Liver (tissue), 9 donors: ENCODE data around the gene KCNK17. TPM values are rescaled to one million over a fixed set of nuclear protein-coding genes. Genes with fewer than 3 reads are reported as not detected.

Source experiments
- DNase-seq: peaks from one replicate; pipeline ENCODE4 v3.0.0-alpha.2; 2017; ENCODE audit warnings: low spot score
- H3K27ac ChIP-seq, 2 donors: one replicate each; pipeline ENCODE4 v1.7.0; 2013; ENCODE audit warnings: inconsistent platforms in 2 of 2, low read length in 2 of 2, control low read depth in 1 of 2, low read depth in 1 of 2, mild to moderate bottlenecking in 1 of 2
- H3K27me3 ChIP-seq, 4 donors: one replicate each; pipeline versions ENCODE4 v1.6.1 to v1.7.0; 2013; ENCODE audit warnings: low read length in 3 of 4, inconsistent platforms in 1 of 4, mild to moderate bottlenecking in 1 of 4, moderate library complexity in 1 of 4; ENCODE audit not compliant: control insufficient read depth in 4 of 4, insufficient read depth in 4 of 4
- H3K36me3 ChIP-seq, 4 donors: one replicate each; pipeline versions ENCODE4 v1.6.1 to v1.7.0; 2013; ENCODE audit warnings: low read length in 3 of 4, mild to moderate bottlenecking in 3 of 4, low read depth in 1 of 4, moderate library complexity in 1 of 4; ENCODE audit not compliant: control insufficient read depth in 4 of 4, insufficient read depth in 3 of 4
- H3K4me1 ChIP-seq, 4 donors: one replicate each; pipeline versions ENCODE4 v1.6.1 to v1.7.0; 2013; ENCODE audit warnings: low read length in 3 of 4, mild to moderate bottlenecking in 3 of 4, moderate library complexity in 1 of 4; ENCODE audit not compliant: control insufficient read depth in 4 of 4, insufficient read depth in 4 of 4
- H3K4me3 ChIP-seq, 3 donors: one replicate each; pipeline versions ENCODE4 v1.6.1 to v1.7.0; 2013; ENCODE audit warnings: low read length in 3 of 3, control low read depth in 1 of 3, low read depth in 1 of 3, mild to moderate bottlenecking in 1 of 3
- H3K9ac ChIP-seq, 2 donors: one replicate each; pipeline ENCODE4 v1.7.0; 2013; ENCODE audit warnings: low read length in 2 of 2, mild to moderate bottlenecking in 2 of 2, moderate library complexity in 2 of 2, control low read depth in 1 of 2, low read depth in 1 of 2
- H3K9me3 ChIP-seq, 4 donors: one replicate each; pipeline versions ENCODE4 v1.6.1 to v1.7.0; 2013; ENCODE audit warnings: low read length in 3 of 4; ENCODE audit not compliant: control insufficient read depth in 4 of 4
- CTCF ChIP-seq: fragments of 150-350 bp; IDR thresholded peaks from 2 replicates; pipeline ENCODE4 v1.5.1; 2017; ENCODE audit warnings: improper control_type of control experiment, low read depth, low read length; ENCODE audit not compliant: missing input control
- EGR1 ChIP-seq, 2 donors: IDR thresholded peaks; 2 replicates each; pipeline ENCODE4 v1.6.1; 2016 to 2018; ENCODE audit warnings: antibody characterized with exemption in 2 of 2, low read depth in 2 of 2
- FOXA1 ChIP-seq: IDR thresholded peaks from 2 replicates; pipeline ENCODE4 v1.6.1; 2016; ENCODE audit warnings: antibody characterized with exemption
- FOXA2 ChIP-seq: IDR thresholded peaks from 2 replicates; pipeline ENCODE4 v1.6.1; 2016; ENCODE audit warnings: antibody characterized with exemption
- GABPA ChIP-seq, 2 donors: IDR thresholded peaks in 1 of 2; conservative IDR thresholded peaks in 1 of 2; 2 replicates each; pipeline ENCODE4 v1.6.1; 2016; ENCODE audit warnings: antibody characterized with exemption in 2 of 2, mild to moderate bottlenecking in 1 of 2, moderate library complexity in 1 of 2
- HNF4A ChIP-seq, 2 donors: conservative IDR thresholded peaks; 2 replicates each; pipeline ENCODE4 v1.6.1; 2016; ENCODE audit warnings: antibody characterized with exemption in 2 of 2, mild to moderate bottlenecking in 2 of 2
- HNF4G ChIP-seq: IDR thresholded peaks from 2 replicates; pipeline ENCODE4 v1.6.1; 2016; ENCODE audit warnings: antibody characterized with exemption
- JUND ChIP-seq, 2 donors: IDR thresholded peaks; 2 replicates each; pipeline ENCODE4 v1.6.1; 2016; ENCODE audit warnings: antibody characterized with exemption in 2 of 2
- MAX ChIP-seq: IDR thresholded peaks from 2 replicates; pipeline ENCODE4 v1.6.1; 2016; ENCODE audit warnings: antibody characterized with exemption
- NR2F2 ChIP-seq: IDR thresholded peaks from 2 replicates; pipeline ENCODE4 v1.6.1; 2016; ENCODE audit warnings: antibody characterized with exemption
- RAD21 ChIP-seq, 2 donors: IDR thresholded peaks; 2 replicates each; pipeline ENCODE4 v1.6.1; 2016; ENCODE audit warnings: antibody characterized with exemption in 2 of 2, mild to moderate bottlenecking in 2 of 2
- RXRA ChIP-seq, 2 donors: IDR thresholded peaks; 2 replicates each; pipeline ENCODE4 v1.6.1; 2017 to 2018; ENCODE audit warnings: antibody characterized with exemption in 2 of 2, mild to moderate bottlenecking in 1 of 2
- TAF1 ChIP-seq: conservative IDR thresholded peaks from 2 replicates; pipeline ENCODE4 v1.6.1; 2016; ENCODE audit warnings: antibody characterized with exemption, mild to moderate bottlenecking
- YY1 ChIP-seq: IDR thresholded peaks from 2 replicates; pipeline ENCODE4 v1.6.1; 2016; ENCODE audit warnings: antibody characterized with exemption, mild to moderate bottlenecking
- ZBTB33 ChIP-seq: IDR thresholded peaks from 2 replicates; pipeline ENCODE4 v1.6.1; 2016; ENCODE audit warnings: antibody characterized with exemption
- WGBS: extraction: QIAGEN DNeasy Blood & Tissue Kit; methylation state at CpG from one replicate; pipeline ENCODE4 v1.1.7; 2013; 5-methylcytosine and 5-hydroxymethylcytosine counted together
- polyA plus RNA-seq, 2 donors: library from polyadenylated mRNA; stranded (reverse) in 1 of 2; unstranded in 1 of 2; fragments of 200-250 nt in 1 of 2; fragments of >200 nt in 1 of 2; fragmentation: Nextera tagmentation in 1 of 2; extraction: Ambion mirVana in 1 of 2; gene quantifications; one replicate each; pipeline versions ENCODE4 v1.2.1 to v1.2.3, GENCODE V29; 2013 to 2015
- total RNA-seq, 2 donors: library from RNA; depleted of rRNA; stranded (reverse); fragments of >200 nt; gene quantifications; one replicate each; pipeline ENCODE4 v1.2.3, GENCODE V29; 2014
- TF ChIP-seq, protein P1 (sequence below): IDR thresholded peaks from 2 replicates; pipeline ENCODE4 v1.6.1; 2016; ENCODE audit warnings: antibody characterized with exemption, mild to moderate bottlenecking
- donor health status: healthy.
- donor health status: healthy.
- donor health status: healthy.
- donor health status: healthy.
- donor health status: healthy.

The KCNK17 gene
- total and polyA plus RNA-seq, 4 donors = 0.19 to 1.9 (median 0.49) TPM

- TF ChIP-seq TAF1 (no peak), RAD21 (IDR thresholded peaks at IDR 0.05) (no peak), YY1 (no peak), NR2F2 (no peak), MAX (no peak), HNF4A (conservative IDR thresholded peaks at IDR 0.05) (no peak), JUND (IDR thresholded peaks at IDR 0.05) (no peak), GABPA (IDR thresholded peaks at IDR 0.05 in 1 of 2, conservative IDR thresholded peaks at IDR 0.05 in 1 of 2) (no peak), HNF4G (no peak), FOXA2 (no peak), EGR1 (IDR thresholded peaks at IDR 0.05; ENCODE audit: low read depth in 2 of 2) (no peak), RXRA (IDR thresholded peaks at IDR 0.05) (no peak)
- TF ChIP-seq, protein P1, sequence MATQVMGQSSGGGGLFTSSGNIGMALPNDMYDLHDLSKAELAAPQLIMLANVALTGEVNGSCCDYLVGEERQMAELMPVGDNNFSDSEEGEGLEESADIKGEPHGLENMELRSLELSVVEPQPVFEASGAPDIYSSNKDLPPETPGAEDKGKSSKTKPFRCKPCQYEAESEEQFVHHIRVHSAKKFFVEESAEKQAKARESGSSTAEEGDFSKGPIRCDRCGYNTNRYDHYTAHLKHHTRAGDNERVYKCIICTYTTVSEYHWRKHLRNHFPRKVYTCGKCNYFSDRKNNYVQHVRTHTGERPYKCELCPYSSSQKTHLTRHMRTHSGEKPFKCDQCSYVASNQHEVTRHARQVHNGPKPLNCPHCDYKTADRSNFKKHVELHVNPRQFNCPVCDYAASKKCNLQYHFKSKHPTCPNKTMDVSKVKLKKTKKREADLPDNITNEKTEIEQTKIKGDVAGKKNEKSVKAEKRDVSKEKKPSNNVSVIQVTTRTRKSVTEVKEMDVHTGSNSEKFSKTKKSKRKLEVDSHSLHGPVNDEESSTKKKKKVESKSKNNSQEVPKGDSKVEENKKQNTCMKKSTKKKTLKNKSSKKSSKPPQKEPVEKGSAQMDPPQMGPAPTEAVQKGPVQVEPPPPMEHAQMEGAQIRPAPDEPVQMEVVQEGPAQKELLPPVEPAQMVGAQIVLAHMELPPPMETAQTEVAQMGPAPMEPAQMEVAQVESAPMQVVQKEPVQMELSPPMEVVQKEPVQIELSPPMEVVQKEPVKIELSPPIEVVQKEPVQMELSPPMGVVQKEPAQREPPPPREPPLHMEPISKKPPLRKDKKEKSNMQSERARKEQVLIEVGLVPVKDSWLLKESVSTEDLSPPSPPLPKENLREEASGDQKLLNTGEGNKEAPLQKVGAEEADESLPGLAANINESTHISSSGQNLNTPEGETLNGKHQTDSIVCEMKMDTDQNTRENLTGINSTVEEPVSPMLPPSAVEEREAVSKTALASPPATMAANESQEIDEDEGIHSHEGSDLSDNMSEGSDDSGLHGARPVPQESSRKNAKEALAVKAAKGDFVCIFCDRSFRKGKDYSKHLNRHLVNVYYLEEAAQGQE = no peak
- no peaks in the 10 kb centered on the region for H3K9me3 ChIP-seq
- 90% methylated on average over 3 of the region's 3 CpGs for whole genome bisulfite sequencing
- H3K9ac ChIP-seq = no peak overlapping the region
- no peaks in the 10 kb centered on the region for H3K36me3 ChIP-seq
- peaks cover 0 to 20% (median 16%) of the 10 kb centered on the region in 4 donors for H3K4me1 ChIP-seq
- H3K27me3 ChIP-seq = peaks cover 0 to 6% (median 1%) of the 10 kb centered on the region in 4 donors
- no peak overlapping the region for H3K4me3 ChIP-seq
- DNase-seq = no peak
- H3K27ac ChIP-seq = no peak overlapping the region
Measured at GRCh38 chr6:39317256-39317655, 3.0 kb upstream of the KCNK17 start.

GRCh38 chr6:39313526-39314272, 520 bp downstream of the KCNK17 start:
- peaks cover 0 to 20% (median 16%) of the 10 kb centered on the region in 4 donors for H3K4me1 ChIP-seq
- no peaks in the 10 kb centered on the region for H3K36me3 ChIP-seq
- H3K9me3 ChIP-seq = no peaks in the 10 kb centered on the region
- DNase-seq = no peak
- H3K27me3 ChIP-seq = peaks cover 0 to 6% (median 0%) of the 10 kb centered on the region in 4 donors
- H3K27ac ChIP-seq = no peak overlapping the region
- no peak overlapping the region for H3K9ac ChIP-seq
- WGBS = 4% methylated on average over 80 of the region's 80 CpGs
- TF ChIP-seq NR2F2 (no peak), HNF4A (conservative IDR thresholded peaks at IDR 0.05) (no peak), ZBTB33 (no peak), JUND (IDR thresholded peaks at IDR 0.05) (no peak), EGR1 (IDR thresholded peaks at IDR 0.05; ENCODE audit: low read depth in 2 of 2) (no peak), HNF4G (no peak), FOXA2 (no peak), RAD21 (IDR thresholded peaks at IDR 0.05) (no peak), GABPA (IDR thresholded peaks at IDR 0.05 in 1 of 2, conservative IDR thresholded peaks at IDR 0.05 in 1 of 2) (no peak), RXRA (IDR thresholded peaks at IDR 0.05) (no peak), MAX (no peak), FOXA1 (no peak), CTCF (no peak), YY1 (no peak), TAF1 (no peak)
- TF ChIP-seq, protein P1 = no peak
- H3K4me3 ChIP-seq = peak overlapping the region in 1 of 3 donors; percentile 31
